A673 (cell line): Measurements from ENCODE around the gene PLK3. TPM values are rescaled to one million over a fixed set of nuclear protein-coding genes. Genes with fewer than 3 reads are reported as not detected.
"Not testable (repeated sequence)": the region's sequence is repeated elsewhere in the genome, so short reads cannot be mapped to it uniquely, and the experiment has no call there.

Source experiments
- BruUV-seq: library from RNA; stranded (reverse); fragments of 400-500 nt; replicated peaks from 2 replicates; lab custom pipeline; 2021; lab: Mats Ljungman, UMichigan
- CTCF ChIA-PET: fragments of 300-600 bp; sonication (Branson Sonifier 250); formaldehyde crosslinking; loops from one replicate; lab custom pipeline; 2022; ENCODE audit warnings: antibody characterized with exemption; lab: Charles Lee
- POLR2A ChIA-PET: fragments of 300-600 bp; sonication (Branson Sonifier 250); formaldehyde crosslinking; loops from one replicate; lab custom pipeline; 2022; ENCODE audit warnings: antibody characterized with exemption; ENCODE audit not compliant: low non-redundant PET; lab: Charles Lee
- DNase-seq: peaks from one replicate; pipeline ENCODE4 v3.0.0-alpha.2; 2015; ENCODE audit warnings: low spot score
- H3K27ac ChIP-seq: fragments of 200-600 bp; sonication (generic); 2 replicates; pipeline ENCODE4 v1.5.1; 2016; ENCODE audit warnings: mixed run types, low read depth, mild to moderate bottlenecking, mixed read lengths, antibody characterized with exemption, low read length; ENCODE audit not compliant: poor library complexity, severe bottlenecking
- H3K27me3 ChIP-seq: fragments of 200-600 bp; sonication (generic); replicated peaks from 2 replicates; pipeline ENCODE4 v1.6.1; 2017; ENCODE audit warnings: mixed run types, low read depth, mild to moderate bottlenecking, mixed read lengths, antibody characterized with exemption, low read length; ENCODE audit not compliant: insufficient read depth, poor library complexity
- H3K36me3 ChIP-seq: fragments of 200-600 bp; sonication (generic); 2 replicates; pipeline ENCODE4 v1.6.1; 2016; ENCODE audit warnings: mixed run types, mild to moderate bottlenecking, mixed read lengths, antibody characterized with exemption, low read length; ENCODE audit not compliant: insufficient read depth, poor library complexity, severe bottlenecking
- H3K4me1 ChIP-seq: fragments of 200-600 bp; sonication (generic); 2 replicates; pipeline ENCODE4 v1.6.1; 2017; ENCODE audit warnings: mixed run types, mild to moderate bottlenecking, mixed read lengths, antibody characterized with exemption, low read length; ENCODE audit not compliant: insufficient read depth, poor library complexity, severe bottlenecking
- H3K4me3 ChIP-seq: fragments of 200-600 bp; sonication (generic); 2 replicates; pipeline ENCODE4 v1.5.1; 2016; ENCODE audit warnings: low read depth, mixed run types, mild to moderate bottlenecking, mixed read lengths, low read length; ENCODE audit not compliant: poor library complexity, severe bottlenecking
- H3K9me3 ChIP-seq: fragments of 200-600 bp; sonication (generic); 2 replicates; pipeline ENCODE4 v1.6.1; 2016; ENCODE audit warnings: mixed run types, low read depth, mild to moderate bottlenecking, mixed read lengths, antibody characterized with exemption, low read length; ENCODE audit not compliant: poor library complexity, severe bottlenecking
- CTCF ChIP-seq: fragments of 300-800, 200-600 bp; sonication (generic); conservative IDR thresholded peaks from 2 replicates; pipeline ENCODE4 v1.5.1; 2017; ENCODE audit warnings: low read depth, mild to moderate bottlenecking, antibody characterized with exemption, low read length, moderate library complexity, mixed read lengths
- EZH2 ChIP-seq: fragments of 200-600 bp; sonication (generic); IDR thresholded peaks from 2 replicates; pipeline ENCODE4 v1.6.1; 2017; ENCODE audit warnings: borderline replicate concordance, low read depth, mild to moderate bottlenecking, mixed read lengths, antibody characterized with exemption, low read length; ENCODE audit not compliant: poor library complexity, severe bottlenecking
- intact Hi-C: fragments of 100-400 bp; cut with micrococcal nuclease; formaldehyde crosslinking; loops from one replicate; pipeline ENCODE4 v1.10.0; 2022; ENCODE audit not compliant: unreplicated experiment
- total RNA-seq: library from RNA; stranded (reverse); gene quantifications from 2 replicates; pipeline ENCODE4 v1.2.3, GENCODE V29; 2021

Gene PLK3
- total RNA-seq, 1 experiment from 2014 or later = 15.6 TPM

GRCh38 chr1:44832056-44832705, 32.0 kb downstream of the PLK3 start:
- no peak for TF ChIP-seq EZH2
- no peak for TF ChIP-seq CTCF
- no peak for DNase-seq
- POLR2A ChIA-PET = interaction anchor here (0.6 to 1.7 kb wide), 2 partner anchors 13 to 510 kb away, joined by 3 to 5 read pairs; no protein-coding TSS in a partner anchor
- no peaks in the 10 kb centered on the region for H3K27me3 ChIP-seq
- peak overlapping the region; percentile 8 for H3K27ac ChIP-seq
- no peaks in the 10 kb centered on the region for H3K9me3 ChIP-seq
- no TSS peak for BruUV-seq
- CTCF ChIA-PET = interaction anchor here (0.6 kb wide), 2 partner anchors 48 to 152 kb away, joined by 3 to 6 read pairs; no protein-coding TSS in a partner anchor
- intact Hi-C loops = loop anchor here (10.0 kb wide), 1 partner anchor 153 kb away; the partner anchor contains the start of gene EIF2B3
- H3K4me3 ChIP-seq = no peak overlapping the region
- peaks cover 13% of the 10 kb centered on the region for H3K4me1 ChIP-seq
- no peaks in the 10 kb centered on the region for H3K36me3 ChIP-seq

GRCh38 chr1:44834328-44834727, 34.2 kb downstream of the PLK3 start:
- H3K27ac ChIP-seq = no peak overlapping the region
- H3K27me3 ChIP-seq = no peaks in the 10 kb centered on the region
- intact Hi-C loops = loop anchor here (10.0 kb wide), 1 partner anchor 150 kb away; the partner anchor contains the start of gene EIF2B3
- TF ChIP-seq CTCF = no peak
- no peak for TF ChIP-seq EZH2
- ChIA-PET CTCF (interaction anchor here (0.6 kb wide), 1 partner anchor 37 kb away, joined by 4 read pairs; no protein-coding TSS in a partner anchor), POLR2A (no interaction called here)
- peaks cover 13% of the 10 kb centered on the region for H3K4me1 ChIP-seq
- H3K9me3 ChIP-seq = no peaks in the 10 kb centered on the region
- no peak for DNase-seq
- BruUV-seq = no TSS peak
- H3K36me3 ChIP-seq = no peaks in the 10 kb centered on the region
- no peak overlapping the region for H3K4me3 ChIP-seq

DNA sequence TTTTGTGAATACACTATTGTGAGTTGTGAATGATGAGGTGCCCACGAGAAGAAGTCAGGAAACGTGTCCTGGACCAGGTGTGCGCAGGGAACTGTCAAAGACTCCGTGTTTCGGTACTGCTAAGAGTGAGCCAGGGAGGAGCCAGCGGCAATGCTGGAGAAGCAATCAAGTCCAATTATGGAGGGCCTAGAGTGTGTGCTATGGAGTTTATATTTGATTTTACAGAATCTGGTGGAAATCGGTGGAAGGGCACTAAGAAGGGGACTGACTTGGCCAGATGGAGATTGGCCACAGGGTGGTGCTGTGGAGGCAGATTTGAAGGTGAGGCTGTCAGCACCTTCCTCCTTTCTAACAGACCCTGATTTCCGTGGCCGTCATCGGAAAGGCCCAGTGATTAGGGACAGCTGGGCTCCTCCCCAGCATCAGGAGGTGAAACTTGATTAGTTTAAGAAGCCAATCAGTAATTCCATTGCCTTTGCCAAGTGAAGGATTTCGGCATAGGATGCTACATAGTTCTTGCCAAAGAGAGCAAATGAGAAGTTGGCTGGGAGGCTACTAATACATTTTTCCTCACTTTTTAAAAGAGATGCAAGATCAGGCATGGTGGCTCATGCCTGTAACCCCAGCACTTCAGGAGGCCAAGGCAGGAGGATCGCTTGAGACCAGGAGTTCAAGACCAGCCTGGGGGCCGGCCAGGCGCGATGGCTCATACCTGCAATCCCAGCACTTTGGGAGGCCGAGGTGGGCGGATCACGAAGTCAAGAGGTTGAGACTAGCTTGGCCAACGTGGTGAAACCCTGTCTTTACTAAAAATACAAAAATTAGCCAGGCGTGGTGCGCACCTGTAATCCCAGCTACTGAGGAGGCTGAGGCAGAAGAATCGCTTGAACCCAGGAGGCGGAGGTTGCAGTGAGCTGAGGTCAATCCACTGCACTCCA, 35.8 kb downstream of the PLK3 start:
- Histone ChIP-seq H3K36me3 (no peaks in the 10 kb centered on the region), H3K27me3 (no peaks in the 10 kb centered on the region), H3K4me3 (no peak overlapping the region), H3K27ac (no peak overlapping the region), H3K4me1 (peaks cover 8% of the 10 kb centered on the region), H3K9me3 (no peaks in the 10 kb centered on the region)
- ChIA-PET POLR2A (no interaction called here), CTCF (interaction anchor here (0.9 kb wide), 1 partner anchor 36 kb away, joined by 3 read pairs; the partner anchor contains the start of gene PLK3)
- no TSS peak for BruUV-seq
- TF ChIP-seq EZH2 (no peak), CTCF (peak; percentile 93)
- DNase-seq = peak; percentile 82
- intact Hi-C loops = loop anchor here (5.0 to 10.0 kb wide), 2 partner anchors 149 to 466 kb away; partner anchors contain the start of gene EIF2B3

DNA sequence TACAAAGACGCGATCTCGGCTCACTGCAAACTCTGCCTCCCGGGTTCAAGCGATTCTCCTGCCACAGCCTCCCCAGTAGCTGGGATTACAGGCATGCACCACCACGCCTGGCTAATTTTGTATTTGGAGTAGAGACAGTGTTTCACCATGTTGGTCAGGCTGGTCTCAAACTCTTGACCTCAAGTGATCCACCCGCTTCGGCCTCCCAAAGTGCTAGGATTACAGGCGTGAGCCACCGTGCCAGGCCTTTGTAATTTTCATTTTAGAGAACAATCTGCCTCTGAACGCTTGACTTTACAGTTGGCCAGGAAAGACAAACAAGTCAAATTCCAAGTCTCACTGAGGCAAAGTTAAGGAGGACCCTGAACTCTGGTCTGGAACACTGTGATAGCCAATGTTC, 38.1 kb downstream of the PLK3 start:
- BruUV-seq, H3K27ac ChIP-seq, H3K9me3 ChIP-seq, POLR2A ChIA-PET, H3K4me3 ChIP-seq, H3K4me1 ChIP-seq, DNase-seq, H3K27me3 ChIP-seq, H3K36me3 ChIP-seq: not testable (repeated sequence)
- intact Hi-C loops = loop anchor here (5.0 to 10.0 kb wide), 2 partner anchors 147 to 464 kb away; partner anchors contain the start of gene EIF2B3
- CTCF ChIA-PET = interaction anchor here (0.6 kb wide), 1 partner anchor 109 kb away, joined by 3 read pairs; no protein-coding TSS in a partner anchor
